NCI-H748 treated with DMSO at 0.1 percent for 48 hours (cell line): Measurements from ENCODE around the gene RAD51B.

Experiments used
- DNase-seq: peaks from one replicate; lab custom pipeline; 2025; lab: John Stamatoyannopoulos, UW

Gene RAD51B

DNA sequence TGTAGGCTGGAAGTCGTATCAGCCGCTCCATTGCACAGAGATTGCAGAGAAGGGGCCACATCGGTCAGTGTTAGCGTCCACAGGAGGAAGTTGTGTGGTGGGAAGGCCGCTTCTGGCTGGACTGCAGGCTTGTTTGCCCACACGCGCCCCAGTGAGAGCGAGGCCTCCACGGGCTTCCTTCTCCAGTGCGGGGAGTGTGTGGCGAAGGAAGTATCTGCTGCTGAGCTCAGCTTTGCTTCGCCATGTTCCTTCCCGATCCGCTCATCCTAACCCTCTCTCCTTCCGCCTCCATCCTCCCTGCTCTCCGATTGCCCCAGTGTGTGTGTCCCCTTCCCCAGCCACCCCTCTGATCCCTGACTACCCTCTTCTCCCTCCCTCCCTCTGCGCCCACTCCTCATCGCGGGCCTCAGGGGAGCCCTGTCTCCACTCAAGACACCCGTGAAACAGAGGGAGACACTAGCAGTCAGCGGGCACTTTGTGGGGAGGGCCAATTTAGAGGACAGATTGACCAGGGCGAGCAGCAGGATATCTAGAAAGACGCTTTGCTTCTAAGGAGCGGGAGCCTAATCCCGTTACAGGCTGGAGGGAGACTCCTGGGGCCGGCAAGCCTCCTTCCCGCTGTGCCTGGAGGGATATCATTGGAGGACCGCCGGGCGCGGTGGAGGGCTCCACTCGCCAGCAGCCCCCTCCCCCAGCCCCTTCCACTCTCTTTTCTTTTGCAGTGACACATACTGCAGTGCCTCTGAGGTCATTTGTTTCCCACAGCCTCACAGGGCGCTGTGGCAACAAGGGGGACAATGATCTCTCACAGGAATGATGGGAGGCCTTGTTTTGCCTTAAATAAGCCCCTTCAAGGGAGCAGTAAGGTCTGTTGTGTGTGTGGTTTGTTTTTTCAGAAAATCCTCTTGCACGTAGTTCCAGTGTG lies 544.5 kb downstream of the RAD51B start:
- DNase-seq: no peak

DNA sequence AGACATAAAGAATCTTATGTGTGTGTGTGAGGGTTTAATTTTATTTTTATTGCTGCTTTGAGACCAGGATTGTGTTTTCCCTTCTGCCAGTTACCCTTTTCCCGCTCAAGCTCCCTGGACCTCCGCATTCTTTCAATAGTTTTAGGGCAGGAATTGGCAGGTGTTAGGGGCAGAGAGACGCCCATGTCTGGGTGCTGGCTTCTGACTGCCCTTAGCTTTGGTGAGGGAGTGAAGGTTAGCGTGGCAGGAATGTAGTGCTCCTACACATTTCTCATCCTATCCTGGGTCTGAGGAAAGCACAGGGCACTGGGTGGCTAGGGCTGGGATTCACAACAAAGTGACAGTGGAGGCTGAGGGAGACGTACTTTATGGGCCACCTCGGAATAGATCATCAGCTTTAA lies 545.2 kb downstream of the RAD51B start:
- no peak for DNase-seq

DNA sequence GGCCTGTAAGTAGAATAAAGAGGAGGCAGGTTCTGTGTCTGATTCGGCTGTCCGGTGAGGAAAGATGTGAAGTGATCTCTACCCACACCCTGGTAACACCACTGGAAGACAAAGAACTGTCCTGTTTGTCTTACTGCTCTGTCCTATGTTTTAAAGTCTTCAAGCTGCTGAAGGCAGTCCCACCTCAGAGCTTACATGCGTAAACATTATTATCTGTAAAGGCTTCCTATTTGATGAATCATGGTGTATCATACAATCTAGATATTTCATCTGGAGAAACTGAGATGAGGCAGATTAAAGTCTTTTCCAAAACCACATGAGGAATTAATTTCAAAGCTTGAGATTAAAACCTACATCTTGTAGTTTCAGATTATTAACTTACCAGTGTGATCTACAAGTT lies 545.6 kb downstream of the RAD51B start:
- DNase-seq: no peak

DNA sequence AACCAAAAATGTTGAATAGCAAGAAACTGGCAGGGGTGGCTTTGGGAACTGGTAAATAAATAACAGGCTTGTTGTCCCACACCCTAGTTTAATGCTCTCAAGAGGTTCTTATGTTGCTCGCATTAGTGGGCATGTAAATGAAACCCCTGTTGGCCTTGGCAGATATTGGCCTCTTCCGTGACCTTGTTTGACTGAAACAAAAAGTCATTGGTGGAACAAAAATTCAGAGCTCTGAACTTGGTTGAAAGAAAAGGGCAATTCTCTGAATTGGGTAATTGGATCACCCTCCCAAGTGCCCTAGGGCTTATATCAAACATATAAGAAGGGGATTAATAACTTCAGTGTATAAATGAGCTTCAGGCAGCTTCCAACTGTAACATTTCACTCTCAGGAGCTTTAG lies 547.1 kb downstream of the RAD51B start:
- DNase-seq: no peak

DNA sequence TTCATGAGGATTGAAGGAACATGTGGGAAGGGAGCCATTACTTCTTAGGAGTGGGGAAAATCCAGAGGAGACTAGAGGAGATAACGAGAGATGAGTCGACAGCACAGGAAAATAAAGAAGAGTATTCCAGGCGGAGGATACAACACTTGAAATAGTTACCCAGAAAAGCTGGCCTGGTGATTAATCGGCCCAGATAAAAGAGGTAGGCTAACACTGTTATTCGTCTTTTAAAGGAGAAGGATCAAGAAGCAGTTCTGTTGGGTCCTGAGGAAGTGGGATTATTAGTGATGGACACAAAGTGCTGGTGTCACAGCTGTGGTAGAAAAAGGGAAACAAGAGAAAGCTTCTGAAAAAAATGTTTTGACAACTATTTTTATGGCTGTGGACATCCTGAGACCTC lies 548.0 kb downstream of the RAD51B start:
- no peak for DNase-seq

DNA sequence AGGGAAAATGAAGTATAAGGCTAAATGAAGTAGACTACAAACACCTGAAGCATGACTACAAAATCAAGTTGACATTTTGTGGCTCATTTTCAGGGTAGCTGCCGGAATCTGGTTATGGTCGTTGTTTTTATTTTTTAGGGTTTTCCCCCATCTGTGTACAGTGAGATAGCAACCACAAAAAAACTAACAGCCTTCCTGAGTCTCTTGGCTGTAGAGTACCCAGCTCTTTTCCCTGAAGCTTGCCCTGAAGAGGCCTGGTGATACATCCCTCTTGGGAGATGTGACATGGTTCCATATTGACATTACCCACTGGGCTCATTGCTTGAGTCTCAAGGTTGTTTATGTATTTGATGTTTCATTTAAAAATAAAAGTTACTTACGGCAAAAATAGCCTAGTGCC lies 549.3 kb downstream of the RAD51B start:
- no peak for DNase-seq

DNA sequence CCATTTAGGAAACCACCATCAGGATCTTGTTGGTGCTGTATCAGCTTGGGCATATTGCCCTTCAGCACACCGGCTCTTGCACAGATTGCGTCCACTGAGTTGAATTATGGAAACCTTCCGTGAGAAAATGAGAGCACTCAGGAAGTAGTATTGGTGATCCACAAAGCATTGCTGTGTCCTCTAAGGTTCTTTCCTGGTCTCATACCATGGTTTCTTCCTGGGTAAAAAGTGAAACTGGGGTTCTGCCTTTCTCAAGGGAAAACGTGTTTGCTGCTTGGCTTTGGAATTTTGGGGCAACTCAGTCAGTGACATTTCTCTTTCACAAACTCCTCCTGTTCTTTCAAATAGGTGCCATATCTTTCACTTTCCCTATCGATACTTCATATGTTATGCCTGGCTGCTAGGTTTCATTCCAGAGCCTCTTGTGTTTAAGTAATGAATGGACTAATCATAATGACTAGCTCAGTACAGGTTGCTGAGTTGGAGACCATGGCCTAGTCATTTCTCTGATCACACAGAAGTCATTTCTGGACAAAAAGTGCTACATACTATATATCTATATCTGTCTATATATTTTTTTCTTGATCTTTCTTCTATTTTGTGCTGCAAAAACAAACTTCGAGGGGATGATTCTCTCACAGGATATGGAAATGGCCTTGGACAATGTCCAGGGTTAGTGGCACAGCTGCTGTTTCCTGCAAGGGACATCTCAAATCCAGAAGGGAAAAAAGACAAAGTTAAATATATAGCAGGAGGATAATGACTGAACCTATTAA lies 549.9 kb downstream of the RAD51B start:
- DNase-seq: no peak

DNA sequence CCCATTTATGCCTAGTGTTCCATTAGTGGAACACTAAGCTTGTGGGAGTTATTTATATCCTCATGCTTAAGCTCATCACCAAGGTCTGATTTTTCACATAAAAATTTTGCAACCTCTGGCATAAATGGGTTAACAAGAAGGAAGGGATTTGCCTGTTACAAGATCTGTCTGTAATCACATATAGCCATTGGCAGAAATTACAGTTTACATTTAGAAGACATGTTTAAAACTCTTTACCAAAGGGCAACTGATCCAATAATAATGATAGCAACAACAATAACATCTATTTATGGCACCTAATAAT lies 550.4 kb downstream of the RAD51B start:
- DNase-seq: no peak

DNA sequence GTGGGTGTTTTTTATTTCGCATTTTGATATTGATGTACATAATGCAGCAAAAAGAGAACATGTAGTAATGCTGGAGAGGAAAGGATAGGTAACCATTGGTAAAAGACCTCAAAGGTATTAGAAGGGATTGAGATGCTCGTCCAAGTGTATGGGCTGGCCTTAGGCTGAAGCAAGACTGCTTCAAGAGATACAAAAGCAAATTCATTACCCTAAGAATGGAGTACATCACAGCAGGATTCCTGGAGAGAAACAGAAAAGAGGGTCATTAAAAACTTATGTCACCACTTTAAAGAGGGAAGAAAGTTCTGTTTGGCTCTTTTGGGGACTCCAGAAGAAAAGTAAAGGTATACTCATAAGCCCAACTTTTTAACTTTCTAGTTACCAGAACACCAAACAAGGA lies 552.8 kb downstream of the RAD51B start:
- no peak for DNase-seq

DNA sequence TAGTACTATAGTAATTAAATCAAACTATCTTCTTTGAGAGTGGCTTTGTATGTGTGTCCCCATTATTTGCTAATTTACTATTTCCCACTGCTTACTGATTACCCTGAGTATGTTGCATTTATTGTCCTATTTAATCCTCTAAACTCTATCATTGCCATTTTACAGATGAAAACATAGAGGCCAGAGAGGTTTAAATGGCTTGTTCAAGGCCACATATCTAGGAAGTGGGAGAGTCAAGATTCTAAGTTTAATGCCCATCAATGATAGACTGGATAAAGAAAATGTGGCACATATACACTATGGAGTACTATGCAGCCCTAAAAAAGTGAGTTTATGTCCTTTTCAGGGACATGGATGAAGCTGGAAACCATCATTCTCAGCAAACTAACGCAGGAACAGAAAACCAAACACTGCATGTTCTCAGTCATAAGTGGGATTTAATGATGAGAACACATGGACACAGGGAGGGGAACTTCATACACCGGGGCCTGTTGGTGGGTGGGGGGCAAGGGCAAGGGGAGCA lies 553.6 kb downstream of the RAD51B start:
- DNase-seq: no peak

DNA sequence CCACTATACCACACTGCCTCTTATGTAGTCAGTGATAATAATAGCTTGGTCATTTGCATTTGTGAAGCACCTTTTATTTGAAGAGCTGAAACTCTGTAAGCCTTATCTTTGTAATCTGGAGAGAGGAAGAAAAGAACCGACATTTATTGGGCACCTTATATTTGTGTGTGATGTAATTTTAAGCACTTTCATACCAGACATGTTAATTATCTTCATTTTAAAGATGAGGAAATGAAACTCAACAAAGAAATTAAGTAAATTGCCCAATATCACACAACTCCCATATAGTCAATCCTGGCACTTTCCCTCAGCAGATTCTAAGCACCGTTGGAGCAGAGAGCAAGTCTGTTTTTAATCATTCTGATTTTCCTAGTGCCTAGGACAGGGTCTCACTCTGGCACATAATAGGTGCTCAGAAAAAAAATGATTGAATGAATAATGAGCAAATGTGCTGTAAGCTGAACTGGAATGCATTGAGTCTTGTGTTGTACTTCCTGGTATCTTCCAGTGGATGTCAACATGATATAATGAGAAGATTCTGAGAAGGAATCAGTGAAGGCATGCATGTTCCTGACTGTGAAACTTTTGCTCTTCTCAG lies 554.4 kb downstream of the RAD51B start:
- DNase-seq: no peak

DNA sequence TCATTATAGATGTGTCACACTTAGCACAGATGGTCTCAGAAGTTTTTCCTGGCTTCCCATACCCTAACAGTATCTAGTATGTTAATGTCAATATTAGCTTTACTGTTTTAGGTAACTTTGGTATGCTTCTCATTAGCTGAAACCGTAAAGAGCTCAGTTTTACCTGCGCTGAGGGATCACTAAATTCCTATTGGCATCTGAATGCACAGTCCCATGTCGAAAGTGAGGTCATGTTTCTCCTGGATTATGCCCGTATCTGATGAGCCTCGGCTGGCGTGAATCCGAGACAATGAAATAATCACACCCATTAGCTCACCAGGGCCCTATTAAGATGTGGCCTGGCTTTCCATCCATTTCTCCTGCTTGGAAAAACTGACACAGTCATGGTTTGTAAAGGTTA lies 555.1 kb downstream of the RAD51B start:
- DNase-seq: no peak

DNA sequence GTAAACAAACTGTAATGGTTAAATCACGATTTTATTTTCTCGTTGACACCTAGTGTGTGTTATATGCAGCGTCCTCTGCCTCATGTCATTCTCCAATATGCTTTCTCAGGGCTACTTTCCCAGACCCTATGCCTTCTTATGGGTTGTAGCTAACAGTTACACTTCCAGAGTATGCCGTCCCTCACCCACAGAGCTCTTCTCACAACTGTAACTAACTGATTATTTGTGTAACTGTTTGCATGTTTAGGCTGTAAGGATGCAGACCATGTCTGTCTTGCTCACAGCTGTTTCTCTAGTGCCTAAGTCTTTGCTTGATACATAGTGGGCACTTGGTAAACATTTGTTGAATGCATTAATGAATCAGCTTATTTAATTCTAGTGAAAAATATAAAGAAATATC lies 555.8 kb downstream of the RAD51B start:
- no peak for DNase-seq

DNA sequence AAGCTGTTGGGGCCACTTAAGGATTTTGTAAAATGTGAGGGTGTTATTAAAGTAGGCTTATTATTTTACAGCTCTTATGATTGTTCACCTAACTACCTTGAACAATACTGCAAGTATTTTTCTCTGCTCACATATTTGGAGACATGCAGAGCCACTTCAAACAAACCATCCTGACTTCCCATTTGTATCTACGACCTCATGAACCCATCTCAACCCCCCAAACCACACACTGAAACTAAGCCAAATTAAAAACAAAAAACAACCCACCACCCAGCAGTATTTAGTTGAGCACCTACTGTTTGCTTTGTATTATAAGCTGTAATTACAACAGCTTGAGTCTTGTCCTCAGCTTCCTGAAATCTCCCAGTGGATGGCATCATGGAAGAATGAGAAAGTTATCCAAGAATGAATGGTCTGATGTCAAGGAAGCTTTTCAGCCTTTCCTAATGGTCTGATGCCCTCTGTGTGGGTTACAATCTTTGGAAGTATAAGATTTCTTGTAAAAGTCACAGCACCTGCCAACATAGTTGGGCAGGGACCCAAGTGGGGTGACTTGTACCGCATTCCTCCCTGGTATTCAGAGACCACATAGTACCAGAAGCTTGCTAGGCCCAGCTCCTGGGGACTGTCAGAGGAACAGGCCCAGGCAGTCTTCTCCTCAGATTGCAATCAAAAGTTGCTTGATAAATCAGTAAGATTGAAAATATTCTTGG lies 556.6 kb downstream of the RAD51B start:
- DNase-seq: no peak

DNA sequence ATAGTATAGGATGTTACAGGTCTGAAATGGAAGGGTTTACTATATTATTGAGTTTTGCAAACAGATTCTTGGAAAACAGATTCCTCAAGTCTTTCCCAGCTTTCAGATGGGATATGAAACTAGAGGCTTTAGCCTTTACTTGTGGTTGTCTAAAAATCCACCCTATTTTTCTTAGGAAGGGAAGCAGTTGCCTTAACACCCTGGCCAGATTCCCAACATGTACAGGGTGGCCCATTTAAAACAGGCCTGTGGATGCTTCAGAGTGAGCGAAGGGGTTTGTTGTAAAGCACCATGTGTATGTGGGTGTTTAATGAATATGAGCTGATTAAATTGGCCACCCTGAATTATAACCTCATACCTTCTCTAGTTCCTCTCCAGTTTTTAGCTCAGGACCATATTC lies 557.4 kb downstream of the RAD51B start:
- DNase-seq: no peak

DNA sequence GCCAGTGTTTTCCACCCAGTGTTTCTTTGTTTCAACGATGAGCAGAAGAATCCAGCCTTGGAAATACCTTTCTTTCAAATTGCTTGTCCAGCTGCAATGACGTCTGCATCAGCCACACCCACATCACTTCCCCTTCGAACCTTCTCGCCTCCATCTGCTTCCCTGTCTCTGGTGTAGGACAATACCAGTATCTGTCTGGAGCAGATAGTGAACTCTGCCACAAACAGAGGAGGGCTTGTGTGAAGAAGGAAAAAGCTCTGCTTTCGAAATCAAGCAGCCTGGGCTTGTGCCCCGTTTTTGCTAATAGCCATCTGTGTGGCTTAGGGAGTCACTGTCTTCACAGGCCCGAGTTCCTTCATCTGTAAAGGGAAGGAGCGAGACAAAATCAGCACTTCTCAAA lies 557.9 kb downstream of the RAD51B start:
- DNase-seq: no peak

DNA sequence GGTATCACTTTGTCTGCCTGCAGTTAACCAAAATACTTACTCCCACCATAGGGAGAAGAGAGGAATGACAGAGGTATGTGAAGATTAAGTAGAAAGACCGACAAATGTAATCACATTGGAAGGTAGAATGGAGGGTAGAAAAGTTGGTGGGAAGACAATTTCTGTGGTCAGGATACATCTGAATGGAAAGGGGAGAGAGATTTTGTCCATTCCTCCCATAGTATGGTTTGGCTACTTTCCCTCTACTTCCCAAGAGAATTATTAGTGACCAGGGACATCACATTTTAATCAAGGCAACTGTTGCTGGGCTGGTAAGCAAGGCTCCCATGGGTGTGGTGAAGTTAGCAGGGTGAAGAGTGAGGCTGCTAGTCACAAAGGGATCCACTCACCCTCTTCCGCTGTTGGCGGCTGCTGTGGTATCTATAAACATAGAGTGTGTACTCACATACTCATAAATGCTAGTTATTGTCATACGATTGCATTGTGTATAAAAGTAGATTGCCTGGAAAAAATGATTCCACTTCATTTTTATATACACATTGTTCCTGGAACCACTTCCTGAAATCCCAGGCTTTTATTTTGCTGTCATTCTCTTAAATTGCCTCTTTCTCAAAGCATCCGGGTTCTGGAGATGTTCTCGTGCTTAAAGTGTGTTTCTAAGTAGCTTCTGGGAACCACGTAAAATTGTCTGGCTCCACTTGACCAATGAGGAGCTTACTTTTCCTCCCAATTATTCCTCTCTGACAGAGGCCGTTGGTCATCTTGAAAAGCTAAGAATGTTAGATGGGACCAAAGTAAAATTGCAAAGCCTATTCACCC lies 560.1 kb downstream of the RAD51B start:
- no peak for DNase-seq

DNA sequence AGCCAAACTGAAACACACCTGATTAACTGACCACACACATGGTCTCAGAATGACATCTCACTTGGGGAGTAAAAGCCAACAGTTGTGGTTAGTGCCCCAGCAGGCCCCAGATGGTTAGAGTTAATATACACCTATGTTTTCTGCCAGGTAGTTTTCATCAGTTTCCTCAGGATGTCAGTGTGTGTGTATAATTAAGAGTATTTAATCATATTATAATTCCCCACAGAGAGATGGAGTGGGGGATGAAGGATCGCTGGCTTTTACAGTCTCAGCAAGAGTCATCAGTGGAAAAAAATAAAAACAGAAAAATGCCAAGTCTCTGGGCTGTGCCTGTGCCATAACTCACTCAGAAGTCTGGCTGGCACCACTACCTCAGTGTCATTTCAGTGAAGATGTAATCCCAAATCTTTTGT lies 560.8 kb downstream of the RAD51B start:
- no peak for DNase-seq

DNA sequence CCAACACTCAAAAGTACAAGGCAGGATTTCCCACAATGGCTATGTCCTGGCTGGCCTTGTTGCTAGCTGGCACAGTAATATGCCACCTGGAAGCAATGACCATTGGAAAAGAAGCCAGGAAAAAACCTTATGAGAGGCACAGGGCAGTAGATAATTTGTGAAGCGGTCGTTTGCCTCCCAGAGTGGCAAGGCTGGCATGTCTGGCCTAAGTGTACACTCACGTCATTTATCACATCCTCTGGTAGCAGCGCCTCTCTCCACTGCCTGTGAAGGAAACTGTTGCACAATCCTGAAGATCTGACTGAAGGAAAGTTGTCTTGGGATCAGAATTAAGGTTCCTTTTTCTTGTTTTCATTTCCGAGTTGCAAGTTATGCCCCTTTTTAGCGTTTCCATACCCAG lies 564.8 kb downstream of the RAD51B start:
- no peak for DNase-seq

DNA sequence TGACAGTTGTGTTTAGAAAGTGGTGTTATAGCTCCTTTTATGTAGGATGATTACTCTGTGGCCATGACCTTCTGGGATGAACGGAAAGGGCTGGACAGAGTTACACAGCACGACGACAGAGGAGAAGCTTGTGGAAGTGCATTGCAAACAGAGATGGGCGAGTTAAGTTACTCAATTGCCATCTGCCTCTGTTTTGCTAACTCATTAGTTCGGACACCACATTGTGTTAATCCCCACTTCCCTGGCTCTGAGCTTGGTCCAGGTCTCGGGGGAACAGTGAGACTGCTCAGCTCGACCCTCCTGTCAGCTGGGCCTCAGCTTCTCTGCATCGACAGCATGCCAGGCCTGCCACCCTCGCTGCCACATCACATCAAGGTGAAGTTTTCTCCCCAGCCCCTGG lies 565.3 kb downstream of the RAD51B start:
- no peak for DNase-seq

DNA sequence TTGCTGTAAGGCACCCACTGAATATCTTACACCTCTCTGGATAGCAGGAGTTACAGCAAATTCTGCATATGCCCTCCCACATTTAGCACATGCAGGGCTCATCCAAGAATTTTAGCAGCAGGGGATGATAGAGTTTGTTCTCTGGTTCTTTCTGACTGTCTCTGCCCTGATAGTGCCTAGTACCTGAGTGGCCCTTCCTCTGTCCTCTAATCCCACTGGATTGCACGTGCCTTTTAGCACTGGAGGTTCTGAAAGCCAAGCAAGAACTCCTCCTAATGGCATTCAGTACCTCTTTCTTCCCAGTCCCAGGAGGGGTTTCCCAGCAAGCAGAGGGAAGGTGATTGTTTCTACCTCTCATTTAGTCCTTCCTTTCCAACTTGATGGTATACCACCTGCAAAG lies 566.9 kb downstream of the RAD51B start:
- DNase-seq: no peak
